GM12878 (cell line): ENCODE results near the gene GPR108. TPM values are rescaled to one million over a fixed set of nuclear protein-coding genes. Genes with fewer than 3 reads are reported as not detected.

Experiments used
- ATAC-seq: fragments of 200-7000 bp; cut with Tn5 transposase; 3 replicates; pipeline ENCODE4 v1.9.1; 2020; ENCODE audit warnings: mild to moderate bottlenecking, moderate library complexity
- BruUV-seq: library from RNA; stranded (reverse); fragments of 400-500 nt; replicated peaks from 2 replicates; lab custom pipeline; 2021; lab: Mats Ljungman, UMichigan
- CTCF ChIA-PET: fragments of 300-600 bp; sonication (Branson Sonifier 250); formaldehyde crosslinking; extraction: SDS; loops from one replicate; lab custom pipeline; 2021; ENCODE audit warnings: inconsistent platforms; lab: Yijun Ruan, JAX
- POLR2A ChIA-PET: fragments of 350-600 bp; formaldehyde crosslinking; extraction: SDS; loops from one replicate; lab custom pipeline; 2021; ENCODE audit warnings: inconsistent platforms; lab: Charles Lee
- RAD21 ChIA-PET: fragments of 300-600 bp; sonication (Branson Sonifier 250); formaldehyde crosslinking; loops from one replicate; lab custom pipeline; 2023; ENCODE audit warnings: antibody characterized with exemption; ENCODE audit not compliant: unreplicated experiment; lab: Charles Lee
- SMC1A ChIA-PET: fragments of 300-600 bp; sonication (Branson Sonifier 250); formaldehyde crosslinking; loops from one replicate; lab custom pipeline; 2023; ENCODE audit not compliant: unreplicated experiment, uncharacterized antibody; lab: Charles Lee
- DNase-seq: peaks from one replicate; pipeline ENCODE4 v3.0.0-alpha.2; 2011; ENCODE audit warnings: low read depth, low spot score
- FAIRE-seq: peaks from 3 replicates; lab custom pipeline; 2011; peaks lifted over from hg19 to GRCh38; lab: Jason Lieb, UNC
- H2AFZ ChIP-seq: 2 replicates; pipeline ENCODE4 v1.6.0; 2011; ENCODE audit warnings: low read depth, low read length, control low read depth; ENCODE audit not compliant: control insufficient read depth
- H3K27ac ChIP-seq: 2 replicates; pipeline ENCODE4 v1.5.1; 2011; ENCODE audit warnings: control low read depth; ENCODE audit not compliant: control insufficient read depth, insufficient read depth
- H3K27me3 ChIP-seq, 2 experiments: replicated peaks in 1 of 2; 2 replicates each; pipeline versions ENCODE4 v1.6.0 to v1.6.1; 2011; ENCODE audit warnings: low read length in 1 of 2; ENCODE audit not compliant: control insufficient read depth in 2 of 2, insufficient read depth in 2 of 2
- H3K36me3 ChIP-seq, 2 experiments: 2 replicates each; pipeline ENCODE4 v1.5.1; 2011; ENCODE audit warnings: low read length in 1 of 2; ENCODE audit not compliant: control insufficient read depth in 2 of 2, insufficient read depth in 2 of 2
- H3K4me1 ChIP-seq: 2 replicates; pipeline ENCODE4 v1.6.1; 2011; ENCODE audit warnings: mild to moderate bottlenecking, low read length, moderate library complexity, mixed read lengths; ENCODE audit not compliant: control insufficient read depth, insufficient read depth
- H3K4me2 ChIP-seq: 2 replicates; pipeline ENCODE4 v1.6.0; 2011; ENCODE audit warnings: control low read depth; ENCODE audit not compliant: control insufficient read depth, insufficient read depth
- H3K4me3 ChIP-seq: fragments of 200-600 bp; sonication (generic); 2 replicates; pipeline ENCODE4 v1.5.1; 2016
- H3K79me2 ChIP-seq: 2 replicates; pipeline ENCODE4 v1.6.0; 2011; ENCODE audit warnings: low read length; ENCODE audit not compliant: control insufficient read depth, insufficient read depth
- H3K9ac ChIP-seq: 2 replicates; pipeline ENCODE4 v1.8.0; 2011; ENCODE audit warnings: low read length, control low read depth, mixed read lengths; ENCODE audit not compliant: control insufficient read depth, insufficient read depth
- H3K9me3 ChIP-seq: replicated peaks from 3 replicates; pipeline ENCODE4 v1.5.1; 2011; ENCODE audit warnings: mild to moderate bottlenecking, low read length; ENCODE audit not compliant: control insufficient read depth, insufficient read depth
- H4K20me1 ChIP-seq: 2 replicates; pipeline ENCODE4 v1.6.0; 2011; ENCODE audit not compliant: control insufficient read depth, insufficient read depth
- ATF3 ChIP-seq: IDR thresholded peaks from 2 replicates; pipeline ENCODE4 v1.6.1; 2011; ENCODE audit warnings: low read depth, mild to moderate bottlenecking, low read length, moderate library complexity, borderline replicate concordance; ENCODE audit errors: extremely low read depth
- BHLHE40 ChIP-seq, 2 experiments: fragments of 450-650 bp in 1 of 2; IDR thresholded peaks; 2 replicates each; pipeline ENCODE4 v1.6.1; 2011 to 2017; ENCODE audit warnings: low read depth in 2 of 2, borderline replicate concordance in 1 of 2, improper control_type of control experiment in 1 of 2, low read length in 1 of 2, mild to moderate bottlenecking in 1 of 2
- E4F1 ChIP-seq: fragments of 450-650 bp; IDR thresholded peaks from 2 replicates; pipeline ENCODE4 v1.6.1; 2018; ENCODE audit warnings: borderline replicate concordance, mild to moderate bottlenecking; ENCODE audit not compliant: partially characterized antibody
- EGR1 ChIP-seq, 2 experiments: IDR thresholded peaks; 1 replicate in 1 of 2; 2 replicates in 1 of 2; pipeline ENCODE4 v1.6.1; 2011 to 2012; ENCODE audit warnings: low read depth in 2 of 2, low read length in 2 of 2, borderline replicate concordance in 1 of 2, mild to moderate bottlenecking in 1 of 2, moderate library complexity in 1 of 2
- IKZF1 ChIP-seq: fragments of 450-650 bp; conservative IDR thresholded peaks from 2 replicates; pipeline ENCODE4 v1.6.1; 2017; ENCODE audit warnings: antibody characterized with exemption, mild to moderate bottlenecking
- JUND ChIP-seq: IDR thresholded peaks from 2 replicates; pipeline ENCODE4 v1.6.1; 2012; ENCODE audit warnings: low read depth, mild to moderate bottlenecking, low read length, improper control_type of control experiment, moderate library complexity
- MAX ChIP-seq: IDR thresholded peaks from 2 replicates; pipeline ENCODE4 v1.6.1; 2012; ENCODE audit warnings: low read depth, low read length, improper control_type of control experiment
- MLLT1 ChIP-seq: fragments of 450-650 bp; IDR thresholded peaks from 2 replicates; pipeline ENCODE4 v1.6.1; 2016; ENCODE audit warnings: mild to moderate bottlenecking
- NR2F1 ChIP-seq: fragments of 450-650 bp; conservative IDR thresholded peaks from 2 replicates; pipeline ENCODE4 v1.6.1; 2017; ENCODE audit warnings: mild to moderate bottlenecking
- SKIL ChIP-seq: fragments of 450-650 bp; IDR thresholded peaks from 2 replicates; pipeline ENCODE4 v1.6.1; 2017; ENCODE audit warnings: mild to moderate bottlenecking, low read depth, inconsistent platforms; ENCODE audit not compliant: poor library complexity, severe bottlenecking
- STAT1 ChIP-seq: fragments of 450-650 bp; conservative IDR thresholded peaks from 2 replicates; pipeline ENCODE4 v1.6.1; 2014; ENCODE audit warnings: antibody characterized with exemption, mild to moderate bottlenecking
- WGBS: methylation state at CpG from one replicate; pipeline ENCODE4 v1.1.6; 2016; ENCODE audit warnings: low lambda C conversion rate; ENCODE audit not compliant: insufficient replicate concordance, insufficient coverage; ENCODE audit errors: missing lambda C conversion rate; 5-methylcytosine and 5-hydroxymethylcytosine counted together
- in situ Hi-C: fragments of 300-500 bp; cut with MboI; formaldehyde crosslinking; loops from 9 replicates; pipeline ENCODE4 v1.14.3; 2018; ENCODE audit warnings: mixed read lengths
- intact Hi-C: fragments of 100-400 bp; cut with micrococcal nuclease; formaldehyde crosslinking; loops from one replicate; pipeline ENCODE4 v1.14.2; 2022; ENCODE audit not compliant: unreplicated experiment
- polyA plus RNA-seq, 11 experiments: library from polyadenylated mRNA; depleted of rRNA in 4 of 11; unstranded in 6 of 11; stranded (reverse) in 5 of 11; fragments of >200 nt; fragmentation: Nextera tagmentation in 4 of 11; fragmentation: Illumina TruSeq in 1 of 11; extraction: Ambion mirVana in 4 of 11; extraction: Trizol in 1 of 11; gene quantifications; 1 replicate in 1 of 11; 2 replicates in 10 of 11; pipeline versions ENCODE4 v1.2.1 to v1.2.3, GENCODE V29; 2011 to 2016; ENCODE audit warnings: inconsistent platforms in 2 of 11, missing spikeins in 2 of 11, low read depth in 1 of 11
- total RNA-seq, 4 experiments: library from RNA; depleted of rRNA in 3 of 4; stranded (reverse); fragments of >200 nt in 3 of 4; fragmentation: Illumina TruSeq in 1 of 4; extraction: Trizol in 1 of 4; gene quantifications; 2 replicates each; pipeline versions ENCODE4 v1.2.1 to v1.2.3, GENCODE V29; 2013 to 2021

GPR108 gene
- total and polyA plus RNA-seq, 10 of the 15 experiments (the other 5 are each of a cell fraction or from before 2014, with no cell fraction given): 4.4 to 87.2 (median 57.1) TPM

- TF ChIP-seq BHLHE40 (IDR thresholded peaks at IDR 0.05; ENCODE audit: borderline replicate concordance in 1 of 2, low read depth in 2 of 2, low read length in 1 of 2) (no peak), NR2F1 (no peak), JUND (no peak), MAX (no peak), IKZF1 (peak; percentile 51), MLLT1 (0 out of 2 replicates have a peak, but pooled peaks have one; percentile 29)
Observed at GRCh38 chr19:6728346-6728745, 9.0 kb downstream of the GPR108 start (continued).

GRCh38 chr19:6725513-6726231 is 11.7 kb downstream of the GPR108 start:
- no peak overlapping the region for H3K4me3 ChIP-seq
- H3K27me3 ChIP-seq: no peaks in the 10 kb centered on the region
- SMC1A ChIA-PET: interaction anchor here (0.9 to 1.6 kb wide), 4 partner anchors 10 to 138 kb away, joined by 3 to 5 read pairs (median 3); no protein-coding TSS in a partner anchor
- H3K4me1 ChIP-seq: peaks cover 39% of the 10 kb centered on the region
- H2AFZ ChIP-seq: no peak overlapping the region
- H3K9ac ChIP-seq: no peak overlapping the region
- H3K36me3 ChIP-seq: no peaks in the 10 kb centered on the region
- no peak overlapping the region for H3K4me2 ChIP-seq
- BruUV-seq: no TSS peak
- POLR2A ChIA-PET: interaction anchor here (1.2 kb wide), 1 partner anchor 138 kb away, joined by 4 read pairs; no protein-coding TSS in a partner anchor
- H3K79me2 ChIP-seq: no peaks in the 10 kb centered on the region
- no peaks in the 10 kb centered on the region for H4K20me1 ChIP-seq
- no peak for FAIRE-seq
- in situ Hi-C loops: no loop called here
- WGBS: 84% methylated on average over 16 of the region's 16 CpGs
- intact Hi-C loops: no loop called here
- DNase-seq: no peak
- H3K27ac ChIP-seq: no peak overlapping the region
- RAD21 ChIA-PET: no interaction called here
- H3K9me3 ChIP-seq: no peaks in the 10 kb centered on the region
- CTCF ChIA-PET: interaction anchor here (0.9 to 1.7 kb wide), 4 partner anchors 11 to 138 kb away, joined by 3 to 6 read pairs (median 4); partner anchors contain the start of gene GPR108
- ATAC-seq: no peak
- TF ChIP-seq E4F1 (no peak), SKIL (no peak), EGR1 (IDR thresholded peaks at IDR 0.05; ENCODE audit: borderline replicate concordance in 1 of 2, low read depth in 2 of 2, low read length in 2 of 2) (no peak), ATF3 (no peak), STAT1 (no peak)
